GM19467 (cell line): ENCODE results near the gene RARB.

Experiments
- ATAC-seq: cut with Tn5 transposase; IDR thresholded peaks from one replicate; pipeline ENCODE4 v1.9.1; 2021; ENCODE audit warnings: mild to moderate bottlenecking, moderate library complexity; ENCODE audit not compliant: unreplicated experiment

RARB gene

GRCh38 chr3:25500706-25501210 lies 72.7 kb downstream of the RARB start:
- no peak for ATAC-seq

GRCh38 chr3:25502233-25502632 lies 74.2 kb downstream of the RARB start:
- ATAC-seq = no peak

- no peak for ATAC-seq
These were observed 75.8 kb downstream of the RARB start for GRCh38 chr3:25503898-25504301.

GRCh38 chr3:25505581-25505980 lies 77.5 kb downstream of the RARB start:
- no peak for ATAC-seq

- no peak for ATAC-seq
These were observed 79.7 kb downstream of the RARB start for GRCh38 chr3:25507811-25508210.

- ATAC-seq = no peak
These were observed 80.4 kb downstream of the RARB start for GRCh38 chr3:25508433-25508832.

- no peak for ATAC-seq
These were observed 80.8 kb downstream of the RARB start for GRCh38 chr3:25508901-25509300.

GRCh38 chr3:25510797-25511196 lies 82.7 kb downstream of the RARB start:
- no peak for ATAC-seq

GRCh38 chr3:25511972-25512721 lies 84.1 kb downstream of the RARB start:
- ATAC-seq = no peak

GRCh38 chr3:25513642-25514266 lies 85.7 kb downstream of the RARB start:
- ATAC-seq = no peak

- no peak for ATAC-seq
These were observed 87.1 kb downstream of the RARB start for GRCh38 chr3:25515171-25515570.

GRCh38 chr3:25520926-25521559 lies 93.0 kb downstream of the RARB start:
- no peak for ATAC-seq

GRCh38 chr3:25527336-25527735 lies 99.3 kb downstream of the RARB start:
- ATAC-seq = no peak

GRCh38 chr3:25527801-25528200 lies 99.7 kb downstream of the RARB start:
- no peak for ATAC-seq

GRCh38 chr3:25531971-25532370 lies 103.9 kb downstream of the RARB start:
- no peak for ATAC-seq

- ATAC-seq = no peak
These were observed 104.5 kb downstream of the RARB start for GRCh38 chr3:25532431-25533162.

- ATAC-seq = no peak
These were observed 105.3 kb downstream of the RARB start for GRCh38 chr3:25533399-25533798.

GRCh38 chr3:25534007-25534406 lies 105.9 kb downstream of the RARB start:
- ATAC-seq = no peak

- no peak for ATAC-seq
These were observed 108.7 kb downstream of the RARB start for GRCh38 chr3:25536521-25537391.

GRCh38 chr3:25537516-25537915 lies 109.5 kb downstream of the RARB start:
- ATAC-seq = no peak
